Naive thymus-derived CD4-positive, alpha-beta T cell (primary cell): ENCODE measurements around the gene ZMYND19. TPM values are rescaled to one million over a fixed set of nuclear protein-coding genes. Genes with fewer than 3 reads are reported as not detected.

ENCODE experiments used
- ATAC-seq: fragments of 150-1000 bp; cut with Tn5 transposase; 2 replicates; pipeline ENCODE4 v1.10.0; 2021; ENCODE audit warnings: mild to moderate bottlenecking, moderate library complexity
- CTCF ChIA-PET: fragments of 350-600 bp; sonication (Branson Sonifier 250); formaldehyde crosslinking; loops from one replicate; lab custom pipeline; 2021; ENCODE audit warnings: antibody characterized with exemption; lab: Charles Lee
- POLR2A ChIA-PET: fragments of 350-600 bp; sonication (Branson Sonifier 250); formaldehyde crosslinking; loops from one replicate; lab custom pipeline; 2021; ENCODE audit warnings: antibody characterized with exemption, inconsistent platforms; lab: Charles Lee
- DNase-seq, 9 donors: peaks; one replicate each; pipeline versions ENCODE4 v3.0.0 to v3.0.0-alpha.2; 2020 to 2022; ENCODE audit warnings: mixed read lengths in 1 of 9
- H3K27ac ChIP-seq: one replicate; pipeline ENCODE4 v1.7.0; 2013; ENCODE audit warnings: mild to moderate bottlenecking, low read depth, low read length, moderate library complexity
- H3K27me3 ChIP-seq, 2 donors: one replicate each; pipeline ENCODE4 v1.7.0; 2013; ENCODE audit warnings: low read length in 2 of 2, mild to moderate bottlenecking in 2 of 2, moderate library complexity in 2 of 2; ENCODE audit not compliant: control insufficient read depth in 2 of 2, insufficient read depth in 2 of 2
- H3K36me3 ChIP-seq, 3 experiments: 1 replicate in 2 of 3; 2 replicates in 1 of 3; pipeline ENCODE4 v1.7.0; 2013; ENCODE audit warnings: low read length in 3 of 3, mild to moderate bottlenecking in 3 of 3, moderate library complexity in 1 of 3; ENCODE audit not compliant: insufficient read depth in 3 of 3, control insufficient read depth in 2 of 3
- H3K4me1 ChIP-seq, 2 donors: one replicate each; pipeline ENCODE4 v1.7.0; 2013; ENCODE audit warnings: low read length in 2 of 2, mild to moderate bottlenecking in 2 of 2, moderate library complexity in 1 of 2; ENCODE audit not compliant: control insufficient read depth in 2 of 2, insufficient read depth in 2 of 2
- H3K4me3 ChIP-seq: 2 replicates; pipeline ENCODE4 v1.7.0; 2013; ENCODE audit warnings: mild to moderate bottlenecking, low read length
- H3K9me3 ChIP-seq, 3 experiments: 1 replicate in 2 of 3; 2 replicates in 1 of 3; pipeline ENCODE4 v1.7.0; 2013; ENCODE audit warnings: low read length in 3 of 3; ENCODE audit not compliant: control insufficient read depth in 2 of 3
- H3K27ac Mint-ChIP-seq, 9 donors: one replicate each; pipeline ENCODE4 v1.8.0; 2020 to 2022; ENCODE audit warnings: mixed read lengths in 9 of 9, mild to moderate bottlenecking in 8 of 9, moderate library complexity in 5 of 9, inconsistent platforms in 2 of 9
- H3K27me3 Mint-ChIP-seq, 5 donors: one replicate each; pipeline ENCODE4 v1.8.0; 2021 to 2022; ENCODE audit warnings: mixed read lengths in 5 of 5, mild to moderate bottlenecking in 1 of 5
- H3K36me3 Mint-ChIP-seq, 5 donors: one replicate each; pipeline ENCODE4 v1.8.0; 2020 to 2022; ENCODE audit warnings: mixed read lengths in 5 of 5, mild to moderate bottlenecking in 3 of 5, inconsistent platforms in 1 of 5
- H3K4me1 Mint-ChIP-seq, 7 donors: one replicate each; pipeline ENCODE4 v1.8.0; 2020 to 2022; ENCODE audit warnings: mixed read lengths in 7 of 7, mild to moderate bottlenecking in 3 of 7, inconsistent platforms in 1 of 7
- H3K4me3 Mint-ChIP-seq, 10 donors: one replicate each; pipeline ENCODE4 v1.8.0; 2020 to 2022; ENCODE audit warnings: mild to moderate bottlenecking in 10 of 10, mixed read lengths in 10 of 10, moderate library complexity in 6 of 10, inconsistent platforms in 2 of 10
- H3K9me3 Mint-ChIP-seq, 11 donors: one replicate each; pipeline ENCODE4 v1.8.0; 2020 to 2022; ENCODE audit warnings: mixed read lengths in 11 of 11, mild to moderate bottlenecking in 4 of 11, inconsistent platforms in 1 of 11, moderate library complexity in 1 of 11
- intact Hi-C, 2 donors: fragments of 100-400 bp; cut with micrococcal nuclease; formaldehyde crosslinking; loops; one replicate each; pipeline ENCODE4 v1.15.1; 2023
- polyA plus RNA-seq, 2 donors: library from polyadenylated mRNA; unstranded; fragments of 300-500 nt; fragmentation: Illumina TruSeq; gene quantifications; one replicate each; pipeline ENCODE4 v1.2.3, GENCODE V29; 2021
- total RNA-seq, 6 experiments: library from RNA in 5 of 6; stranded (reverse) in 5 of 6; gene quantifications; 1 replicate in 5 of 6; 2 replicates in 1 of 6; pipeline ENCODE4 v1.2.3 and lab custom pipeline; 2021 to 2026

ZMYND19 gene
- total and polyA plus RNA-seq, 7 experiments from 2014 or later, result 4.5 to 32.4 (median 19.0) TPM

DNA sequence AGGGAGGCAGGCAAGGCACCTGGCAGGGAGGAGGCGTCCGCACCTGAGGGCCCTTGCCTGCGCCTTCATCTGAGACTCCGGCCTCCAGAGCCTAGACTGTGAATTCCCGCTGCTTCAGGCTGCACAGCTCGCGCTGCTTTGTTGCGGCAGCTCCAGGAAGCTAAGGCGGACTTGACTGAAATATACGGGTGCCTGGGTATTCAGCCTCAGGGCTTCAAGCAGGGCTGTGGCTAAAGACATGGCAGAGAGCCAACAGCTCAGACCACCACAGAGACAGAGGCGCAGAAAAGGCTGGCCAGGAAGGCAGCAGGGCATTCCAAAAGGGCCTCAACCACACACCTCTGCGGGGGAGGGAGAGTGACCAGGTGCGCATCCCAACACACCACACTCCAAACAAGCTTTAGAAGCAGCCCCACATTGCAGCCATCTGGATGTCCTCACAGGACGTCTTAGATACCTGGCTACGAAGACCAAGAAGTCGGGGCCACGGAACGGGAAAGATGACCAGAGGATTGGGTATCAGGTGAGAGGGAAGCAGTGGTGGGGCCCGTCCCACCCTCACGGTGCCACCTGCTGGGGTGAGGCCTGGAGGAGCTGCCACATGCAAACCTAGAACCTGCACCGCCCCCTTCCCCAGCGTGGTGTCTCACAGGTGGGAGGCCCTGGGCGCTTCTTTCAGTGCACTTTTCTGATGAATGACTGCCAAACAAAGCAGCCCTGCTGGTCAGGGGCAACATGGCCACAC, 9.9 kb downstream of the ZMYND19 start:
- Histone ChIP-seq H3K9me3 (no peaks in the 10 kb centered on the region), H3K4me1 (peaks cover 8 to 13% of the 10 kb centered on the region in 2 donors), H3K4me3 (no peak overlapping the region), H3K27me3 (no peaks in the 10 kb centered on the region), H3K27ac (no peak overlapping the region), H3K36me3 (peaks cover 0 to 48% (median 0%) of the 10 kb centered on the region in 3 experiments)
- no peak for DNase-seq
- ChIA-PET CTCF (interaction anchor here (2.6 kb wide), 1 partner anchor 46 kb away, joined by 12 read pairs; no protein-coding TSS in a partner anchor), POLR2A (interaction anchor here (0.7 to 1.1 kb wide), 2 partner anchors 9 to 699 kb away, joined by 3 to 4 read pairs; no protein-coding TSS in a partner anchor)
- H3K4me1 Mint-ChIP-seq, result peaks cover 11 to 31% (median 27%) of the 10 kb centered on the region in 7 donors
- no peak overlapping the region for H3K27ac Mint-ChIP-seq
- no peaks in the 10 kb centered on the region for H3K9me3 Mint-ChIP-seq
- H3K27me3 Mint-ChIP-seq, result no peaks in the 10 kb centered on the region
- H3K36me3 Mint-ChIP-seq, result peaks cover 3 to 13% (median 6%) of the 10 kb centered on the region in 5 donors
- peak overlapping the region in 1 of 10 donors; percentile 83 for H3K4me3 Mint-ChIP-seq
- no peak for ATAC-seq
- intact Hi-C loops, result no loop called here

DNA sequence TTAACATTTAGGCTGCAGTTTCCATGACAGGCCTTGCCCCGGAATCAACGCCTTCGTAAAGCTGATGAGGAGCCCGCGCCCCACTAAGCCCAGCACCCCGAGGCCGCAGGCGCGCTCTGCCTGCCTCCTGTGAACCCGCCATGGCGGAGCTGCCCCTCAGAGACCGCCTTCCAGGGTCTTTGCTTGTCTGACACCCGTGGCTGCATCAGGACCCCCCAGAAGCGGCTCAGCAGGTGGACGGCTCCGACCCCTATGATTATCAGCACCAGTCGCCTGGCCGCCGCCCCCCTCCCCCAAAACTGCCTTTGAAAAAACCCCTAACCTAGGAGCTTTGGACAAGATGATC, 11.1 kb downstream of the ZMYND19 start:
- peak overlapping the region in 5 of 9 donors; percentile 8 to 82 (median 57) for H3K27ac Mint-ChIP-seq
- peaks cover 12 to 36% (median 30%) of the 10 kb centered on the region in 7 donors for H3K4me1 Mint-ChIP-seq
- ChIA-PET POLR2A (interaction anchor here (0.6 to 1.6 kb wide), 5 partner anchors 27 to 697 kb away, joined by 3 to 6 read pairs (median 3); partner anchors contain the start of genes EHMT1 and MRPL41), CTCF (interaction anchor here (0.5 to 2.6 kb wide), 6 partner anchors 8 to 387 kb away, joined by 3 to 12 read pairs (median 4); no protein-coding TSS in a partner anchor)
- peak overlapping the region; percentile 83 for H3K4me3 ChIP-seq
- DNase-seq (peak in 1 of 9 donors; percentile 37), ATAC-seq (no peak)
- no peaks in the 10 kb centered on the region for H3K9me3 Mint-ChIP-seq
- no peaks in the 10 kb centered on the region for H3K27me3 ChIP-seq
- peaks cover 0 to 52% (median 0%) of the 10 kb centered on the region in 3 experiments for H3K36me3 ChIP-seq
- peak overlapping the region; percentile 94 for H3K27ac ChIP-seq
- H3K36me3 Mint-ChIP-seq, result peaks cover 4 to 20% (median 6%) of the 10 kb centered on the region in 5 donors
- no peaks in the 10 kb centered on the region for H3K9me3 ChIP-seq
- peaks cover 8 to 13% of the 10 kb centered on the region in 2 donors for H3K4me1 ChIP-seq
- intact Hi-C loops, result loop anchor here in 1 of 2 donors (1.0 kb wide), 3 partner anchors 11 to 39 kb away; partner anchors contain the start of genes ARRDC1 and ZMYND19
- peak overlapping the region; percentile 72 to 88 (median 82) for H3K4me3 Mint-ChIP-seq
- no peaks in the 10 kb centered on the region for H3K27me3 Mint-ChIP-seq

DNA sequence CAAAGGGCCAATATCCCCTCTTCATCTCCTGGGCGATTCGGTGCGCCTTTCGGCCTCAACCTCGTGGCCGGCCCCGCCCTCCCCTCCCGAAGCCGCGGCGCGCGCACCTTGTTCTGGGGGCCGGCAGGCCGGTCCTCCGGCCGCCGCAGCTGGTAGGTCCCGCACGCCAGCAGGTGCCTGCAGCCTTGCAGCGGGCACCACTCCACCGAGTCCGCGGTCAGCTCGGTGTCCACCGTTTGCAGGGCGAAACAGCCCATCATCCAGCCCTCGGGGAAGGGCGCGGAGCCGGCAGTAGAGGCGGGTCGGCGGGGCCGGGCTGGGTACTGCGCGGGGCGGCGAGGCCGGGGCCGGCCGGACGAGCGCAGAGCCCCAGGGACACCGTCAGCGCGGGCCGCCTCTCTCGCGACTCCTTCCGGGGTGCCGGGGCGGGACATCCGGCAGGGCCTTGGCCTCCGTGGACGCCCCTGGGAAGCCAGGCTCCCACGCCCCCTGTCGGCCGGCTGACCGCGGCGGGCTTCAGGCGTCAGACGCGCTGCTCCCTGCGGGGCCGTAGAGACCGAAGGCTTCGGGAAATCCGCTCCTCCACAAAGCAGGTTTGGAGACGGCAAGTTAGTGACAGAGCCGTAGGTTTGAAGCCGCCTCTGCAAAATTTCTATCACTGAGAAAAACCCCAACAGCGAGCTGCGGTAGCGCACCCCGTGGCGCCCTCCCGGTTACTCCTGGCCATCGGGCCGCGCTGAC, 11.6 kb downstream of the ZMYND19 start, which contains the start of gene DPH7:
Gene DPH7 (minus strand): TSS at position 408 of the 741 bp plus-strand sequence. CDS start 148 bp downstream, at position 260.
- ChIA-PET CTCF (interaction anchor here (0.7 to 1.6 kb wide), 7 partner anchors 9 to 93 kb away, joined by 3 to 4 read pairs (median 3); partner anchors contain the start of gene MRPL41), POLR2A (interaction anchor here (0.6 to 1.6 kb wide), 3 partner anchors 27 to 44 kb away, joined by 3 to 6 read pairs (median 5); partner anchors contain the start of gene MRPL41)
- H3K27me3 Mint-ChIP-seq, result no peaks in the 10 kb centered on the region
- peak within 1 kb of the TSS in 8 of 9 donors; percentile 33 to 84 (median 64) for H3K27ac Mint-ChIP-seq
- ATAC-seq (peak; percentile 99), DNase-seq (peak; percentile 84 to 98 (median 92))
- peaks cover 4 to 23% (median 6%) of the 10 kb centered on the region in 5 donors for H3K36me3 Mint-ChIP-seq
- intact Hi-C loops, result loop anchor here (1.0 kb wide), 5 partner anchors 12 to 43 kb away; partner anchors contain the start of genes ARRDC1 (in 2 of the 2), MRPL41 (in 2 of the 2) and ZMYND19 (in 1 of the 2)
- H3K27me3 ChIP-seq, result no peaks in the 10 kb centered on the region
- peaks cover 8 to 13% of the 10 kb centered on the region in 2 donors for H3K4me1 ChIP-seq
- peaks cover 0 to 52% (median 0%) of the 10 kb centered on the region in 3 experiments for H3K36me3 ChIP-seq
- H3K4me1 Mint-ChIP-seq, result peaks cover 12 to 36% (median 30%) of the 10 kb centered on the region in 7 donors
- H3K9me3 ChIP-seq, result no peaks in the 10 kb centered on the region
- peak within 1 kb of the TSS; percentile 94 for H3K27ac ChIP-seq
- H3K9me3 Mint-ChIP-seq, result no peaks in the 10 kb centered on the region
- peak within 1 kb of the TSS; percentile 72 to 90 (median 84) for H3K4me3 Mint-ChIP-seq
- peak within 1 kb of the TSS; percentile 83 for H3K4me3 ChIP-seq

DNA sequence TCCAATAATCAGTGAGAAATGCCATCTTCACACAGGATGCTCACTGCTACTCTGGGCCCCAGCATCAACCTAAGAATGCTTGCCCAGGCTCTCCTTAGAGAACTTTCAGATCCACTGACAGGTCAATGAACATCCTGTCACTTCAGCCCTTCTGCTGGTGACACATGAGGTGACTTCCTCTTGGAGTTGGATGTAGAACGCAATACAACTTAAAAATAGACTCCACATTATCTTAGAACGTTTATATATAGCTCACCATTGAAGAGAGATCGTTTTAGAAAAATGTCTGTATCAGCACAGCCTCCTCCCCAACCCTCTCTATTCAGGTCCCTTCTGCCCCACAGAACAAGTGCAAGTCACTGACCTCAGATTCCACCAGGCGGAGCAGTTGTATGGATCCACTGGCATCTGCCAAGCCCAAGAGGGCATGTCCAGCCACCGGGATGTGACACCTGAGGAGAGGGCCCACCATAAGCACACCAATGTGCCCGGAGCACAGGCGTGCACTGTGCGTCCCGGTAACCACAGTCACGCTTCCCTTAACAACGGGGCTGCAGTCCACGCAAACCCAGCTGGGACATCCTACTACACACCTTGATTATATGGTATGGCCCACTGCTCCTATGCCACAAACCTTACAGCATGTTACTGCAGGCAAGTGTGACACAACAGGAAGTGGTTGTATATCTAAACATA, 14.4 kb downstream of the ZMYND19 start:
- H3K4me3 Mint-ChIP-seq, result peak overlapping the region in 9 of 10 donors; percentile 34 to 83 (median 52)
- Histone ChIP-seq H3K36me3 (peaks cover 0 to 39% (median 0%) of the 10 kb centered on the region in 3 experiments), H3K4me1 (peaks cover 8 to 13% of the 10 kb centered on the region in 2 donors), H3K27me3 (no peaks in the 10 kb centered on the region), H3K9me3 (no peaks in the 10 kb centered on the region), H3K4me3 (no peak overlapping the region), H3K27ac (no peak overlapping the region)
- CTCF ChIA-PET, result interaction anchor here (0.7 kb wide), 1 partner anchor 24 kb away, joined by 3 read pairs; the partner anchor contains the start of gene MRPL41
- intact Hi-C loops, result no loop called here
- no peak for ATAC-seq
- H3K9me3 Mint-ChIP-seq, result no peaks in the 10 kb centered on the region
- H3K27me3 Mint-ChIP-seq, result no peaks in the 10 kb centered on the region
- POLR2A ChIA-PET, result no interaction called here
- H3K36me3 Mint-ChIP-seq, result peaks cover 8 to 27% (median 9%) of the 10 kb centered on the region in 5 donors
- peak overlapping the region in 3 of 9 donors; percentile 18 to 78 (median 26) for H3K27ac Mint-ChIP-seq
- no peak for DNase-seq
- H3K4me1 Mint-ChIP-seq, result peaks cover 17 to 39% (median 30%) of the 10 kb centered on the region in 7 donors

DNA sequence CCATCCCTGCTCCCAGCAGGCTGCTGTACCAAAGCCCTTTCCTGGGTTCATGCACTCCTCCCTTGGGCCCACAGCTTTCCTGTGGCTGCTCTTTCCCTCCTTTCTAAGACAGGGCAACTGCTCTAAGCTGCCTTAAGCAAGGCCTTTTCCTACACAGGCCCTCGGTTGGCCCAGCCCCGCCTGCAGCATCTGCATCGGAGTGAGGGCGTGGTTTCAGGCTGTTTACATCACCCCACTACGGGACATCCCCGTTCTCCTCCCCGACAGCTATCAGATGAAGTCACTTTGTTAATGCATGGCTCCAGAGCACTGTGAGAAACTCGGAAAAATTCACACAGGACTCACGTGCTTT, 15.0 kb downstream of the ZMYND19 start:
- POLR2A ChIA-PET, result no interaction called here
- Mint-ChIP-seq H3K27ac (peak overlapping the region in 2 of 9 donors; percentile 62 to 78), H3K9me3 (no peaks in the 10 kb centered on the region), H3K36me3 (peaks cover 8 to 31% (median 13%) of the 10 kb centered on the region in 5 donors), H3K27me3 (no peaks in the 10 kb centered on the region), H3K4me3 (peak overlapping the region in 3 of 10 donors; percentile 35 to 80 (median 43)), H3K4me1 (peaks cover 21 to 45% (median 32%) of the 10 kb centered on the region in 7 donors)
- intact Hi-C loops, result no loop called here
- Histone ChIP-seq H3K27ac (no peak overlapping the region), H3K36me3 (peaks cover 0 to 39% (median 0%) of the 10 kb centered on the region in 3 experiments), H3K4me1 (peaks cover 8 to 13% of the 10 kb centered on the region in 2 donors), H3K27me3 (no peaks in the 10 kb centered on the region), H3K4me3 (no peak overlapping the region), H3K9me3 (no peaks in the 10 kb centered on the region)
- CTCF ChIA-PET, result no interaction called here
- no peak for DNase-seq
- ATAC-seq, result no peak
